NCI-H2196 treated with DMSO at 0.1 percent for 48 hours (cell line): ENCODE data around the gene RFESD.
"Not testable (repeated sequence)": the region's sequence is repeated elsewhere in the genome, so short reads cannot be mapped to it uniquely, and the experiment has no call there.

Source experiments
- DNase-seq: peaks from one replicate; lab custom pipeline; 2025; ENCODE audit not compliant: unreplicated experiment; lab: John Stamatoyannopoulos, UW

The RFESD gene

DNA sequence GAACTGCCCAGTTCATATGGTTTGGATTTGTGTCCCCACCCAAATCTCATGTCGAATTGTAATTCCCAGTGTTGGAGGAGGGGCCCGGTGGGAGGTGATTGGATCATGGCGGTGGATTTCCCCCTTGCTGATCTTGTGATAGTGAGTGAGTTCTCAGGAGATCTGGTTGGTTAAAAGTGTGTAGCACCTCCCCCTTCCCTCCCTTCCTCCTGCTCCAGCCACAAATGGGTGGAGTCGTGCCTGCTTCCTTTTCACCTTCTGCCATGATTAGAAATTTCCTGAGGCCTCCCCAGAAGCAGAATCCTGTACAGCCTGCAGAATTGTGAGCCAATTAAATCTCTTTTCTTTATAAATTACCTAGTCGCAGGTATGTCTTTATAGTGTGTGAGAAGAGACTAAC is 59.6 kb downstream of the RFESD start:
- not testable (repeated sequence) for DNase-seq

DNA sequence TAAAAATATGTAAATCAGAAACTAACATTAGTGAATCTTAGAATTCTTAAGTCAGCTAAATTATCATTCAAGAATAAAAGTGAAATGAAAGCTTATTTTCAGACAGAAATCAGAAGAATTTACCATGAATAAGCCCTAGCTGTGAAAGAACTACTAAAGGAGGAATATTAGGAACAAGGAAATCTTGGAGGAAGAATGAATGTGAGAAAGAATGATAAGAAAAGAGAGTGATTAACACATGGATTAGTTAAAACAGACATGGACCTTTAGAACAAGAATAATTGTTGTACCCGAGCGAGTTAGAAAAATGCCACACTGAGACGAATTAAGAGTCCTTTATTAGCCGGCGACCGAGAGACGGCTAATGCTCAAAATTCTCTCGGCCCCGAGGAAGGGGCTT is 60.5 kb downstream of the RFESD start:
- DNase-seq: no peak
